ENCODE measurements around the gene C3orf20. TPM values are rescaled to one million over a fixed set of nuclear protein-coding genes. Genes with fewer than 3 reads are reported as not detected.
"Not testable (repeated sequence)": the region's sequence is repeated elsewhere in the genome, so short reads cannot be mapped to it uniquely, and the experiment has no call there.

Gene C3orf20
- total RNA-seq, 1 experiment from 2014 or later = not detected

DNA sequence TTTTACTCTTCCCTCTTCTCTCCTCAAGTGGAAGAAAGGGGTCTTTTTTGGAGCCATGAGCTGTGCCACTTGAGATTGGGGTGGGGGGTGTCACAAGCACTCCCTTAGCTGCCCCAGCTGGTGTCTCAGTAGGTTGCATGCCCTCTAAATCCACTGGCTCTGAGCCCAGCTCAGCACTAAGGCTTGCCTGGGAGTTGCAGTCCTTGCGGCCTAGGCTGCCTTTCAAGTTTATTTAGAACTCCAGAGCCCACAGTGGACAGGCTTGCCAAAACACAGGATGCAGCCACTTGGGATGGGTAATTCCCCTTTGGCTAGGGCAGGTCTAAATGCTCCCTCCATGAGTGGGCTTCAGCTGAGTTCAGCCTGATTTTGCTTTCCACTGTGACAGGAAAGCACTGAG is 24.7 kb downstream of the C3orf20 start:
- DNase-seq (ENCODE audit: low read depth) = no peak

DNA sequence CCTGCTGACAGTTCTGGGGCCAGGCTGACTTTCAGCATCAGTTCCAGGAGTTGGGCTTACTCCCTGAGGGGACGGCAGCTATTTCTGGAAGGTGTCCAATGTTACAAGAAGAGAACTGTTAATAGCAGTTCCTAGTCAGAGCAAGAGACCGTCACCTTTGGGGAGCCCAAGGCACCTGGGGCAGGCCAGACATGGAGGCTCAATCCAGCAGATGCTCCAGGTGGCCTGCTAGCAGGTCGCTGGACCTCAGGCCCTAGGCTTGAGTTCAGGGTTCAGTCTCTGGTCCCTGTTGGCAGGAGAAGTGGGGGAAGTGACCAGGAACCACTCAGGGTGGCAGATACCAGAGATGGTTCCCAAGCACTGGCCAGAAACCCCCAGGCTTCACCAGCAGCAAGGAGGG is 25.9 kb downstream of the C3orf20 start:
- DNase-seq (ENCODE audit: low read depth) = no peak

DNA sequence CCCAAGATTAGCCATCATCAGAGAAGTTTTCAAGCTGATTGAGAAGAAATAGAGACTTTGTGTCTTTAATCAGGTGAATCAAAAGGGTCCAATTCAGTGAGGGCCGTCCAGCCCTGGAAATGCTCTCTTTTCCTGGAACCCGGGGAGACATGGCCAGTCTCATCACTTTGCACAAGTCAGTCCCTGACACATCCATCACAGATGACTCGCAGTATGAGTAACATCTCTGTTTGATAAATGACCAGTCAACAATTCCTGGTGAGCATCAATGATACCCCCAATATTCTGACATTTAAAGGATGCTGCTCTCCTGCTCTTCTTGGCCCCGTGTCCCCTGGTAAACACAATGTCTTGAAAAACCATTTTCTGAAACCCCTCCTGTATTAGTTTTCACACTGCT is 26.7 kb downstream of the C3orf20 start:
- no peak for DNase-seq (ENCODE audit: low read depth)

DNA sequence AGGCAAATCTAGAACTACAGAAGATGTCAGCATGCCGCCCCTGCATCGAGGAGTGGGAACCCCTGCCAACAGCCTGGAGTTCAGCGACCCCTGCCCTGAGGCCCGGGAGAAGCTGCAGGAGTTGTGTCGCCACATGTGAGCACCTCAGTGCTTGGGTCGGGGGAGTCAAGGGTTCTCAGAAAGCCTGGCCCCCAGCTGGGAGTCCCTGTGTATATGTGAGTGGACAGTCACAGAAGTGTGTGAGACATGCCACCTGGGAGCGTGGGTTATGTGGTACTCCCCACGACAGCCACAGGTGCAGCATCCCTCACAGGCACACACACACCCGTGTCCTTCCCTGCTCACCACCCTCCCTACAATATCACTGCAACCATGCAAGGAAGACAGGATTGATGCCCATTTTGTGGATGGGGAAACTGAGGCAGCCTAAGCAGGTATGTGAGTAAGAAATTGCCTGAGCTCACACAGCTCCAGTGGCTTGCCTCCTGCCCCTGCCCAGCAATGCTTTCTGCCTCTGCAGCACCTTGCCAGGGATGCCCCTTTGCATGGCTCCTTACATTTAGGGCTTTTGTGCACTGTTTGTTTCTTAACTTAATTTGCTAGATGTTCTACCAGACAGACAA is 28.3 kb downstream of the C3orf20 start:
- no peak for DNase-seq (ENCODE audit: low read depth)

DNA sequence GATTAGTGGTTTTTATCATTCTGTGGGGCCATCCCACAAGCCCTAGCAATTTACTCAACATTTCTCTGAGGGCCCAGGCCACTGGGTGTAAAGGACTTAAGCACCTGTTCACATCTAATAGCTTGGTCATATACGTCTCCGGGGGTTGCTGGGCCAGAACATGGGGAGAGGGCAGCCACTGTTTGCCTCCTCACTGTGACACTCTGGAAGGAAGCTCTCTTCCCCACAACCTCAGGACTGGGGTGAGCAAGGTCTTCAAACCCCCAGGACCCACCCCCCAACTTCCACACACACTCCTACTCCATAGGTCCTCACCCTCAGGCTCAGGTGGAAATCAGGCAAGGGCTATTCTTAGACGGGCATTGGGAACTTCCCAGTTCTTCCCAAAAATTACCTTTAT is 28.9 kb downstream of the C3orf20 start:
- DNase-seq (ENCODE audit: low read depth) = no peak

DNA sequence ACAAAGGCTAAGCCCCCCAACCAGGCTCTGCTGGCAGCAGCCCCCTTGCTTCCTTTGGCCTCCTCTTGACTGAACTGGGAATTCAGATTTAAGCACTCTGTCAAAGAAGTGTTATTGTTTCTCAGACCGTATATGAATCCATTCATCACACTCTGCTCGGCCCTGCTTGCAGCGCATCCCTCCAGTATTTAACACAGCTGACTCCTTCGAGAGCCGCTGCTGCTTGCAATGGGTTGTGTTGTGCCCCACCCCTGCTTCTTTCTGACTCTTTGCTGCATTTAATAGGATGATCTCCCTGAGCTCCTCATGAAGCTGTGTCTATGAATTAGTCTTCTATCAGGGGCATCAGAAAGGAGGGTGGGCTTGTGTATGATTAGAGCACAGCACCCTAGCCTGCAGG is 31.2 kb downstream of the C3orf20 start:
- DNase-seq (ENCODE audit: low read depth) = no peak

DNA sequence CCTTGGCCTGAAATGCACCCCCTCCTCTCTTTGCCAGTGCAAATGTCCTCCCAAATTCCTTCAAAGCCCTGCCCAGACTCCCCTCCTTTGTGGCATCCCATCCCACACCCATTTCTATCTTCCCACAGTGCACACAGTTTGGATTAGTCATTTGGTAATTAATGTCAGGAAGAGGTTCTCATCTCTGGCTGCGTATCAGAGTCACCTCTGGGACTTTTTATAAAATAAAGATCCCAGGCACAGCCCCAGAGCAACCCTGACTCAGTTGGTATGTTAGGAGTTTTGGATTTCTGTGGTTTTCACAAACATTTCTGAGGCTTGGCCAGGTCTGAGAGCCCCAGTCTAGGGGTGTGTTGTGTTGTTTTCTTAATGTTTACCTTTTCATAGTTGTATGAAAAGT is 41.6 kb downstream of the C3orf20 start:
- DNase-seq (ENCODE audit: low read depth) = peak; percentile 19

DNA sequence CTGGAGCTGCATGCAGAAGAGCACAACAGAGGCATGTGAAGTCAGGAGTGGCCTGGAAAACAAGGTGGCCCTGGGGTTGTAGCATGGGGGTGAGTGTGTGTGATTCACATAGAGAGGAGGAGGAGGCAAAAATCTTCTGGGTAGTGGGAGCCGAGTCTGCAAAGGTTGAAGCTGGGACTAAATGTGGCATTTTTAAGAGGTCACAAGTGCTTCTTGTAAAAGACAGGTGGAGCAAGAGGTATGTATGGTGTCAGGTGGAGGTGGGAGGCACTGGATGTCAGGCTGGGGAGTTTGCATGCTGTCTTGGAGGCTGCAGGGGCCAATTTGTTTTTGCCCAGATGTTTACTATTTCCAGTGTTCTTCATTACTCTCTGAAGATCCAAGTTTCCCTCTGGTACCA is 42.4 kb downstream of the C3orf20 start:
- no peak for DNase-seq (ENCODE audit: low read depth)

DNA sequence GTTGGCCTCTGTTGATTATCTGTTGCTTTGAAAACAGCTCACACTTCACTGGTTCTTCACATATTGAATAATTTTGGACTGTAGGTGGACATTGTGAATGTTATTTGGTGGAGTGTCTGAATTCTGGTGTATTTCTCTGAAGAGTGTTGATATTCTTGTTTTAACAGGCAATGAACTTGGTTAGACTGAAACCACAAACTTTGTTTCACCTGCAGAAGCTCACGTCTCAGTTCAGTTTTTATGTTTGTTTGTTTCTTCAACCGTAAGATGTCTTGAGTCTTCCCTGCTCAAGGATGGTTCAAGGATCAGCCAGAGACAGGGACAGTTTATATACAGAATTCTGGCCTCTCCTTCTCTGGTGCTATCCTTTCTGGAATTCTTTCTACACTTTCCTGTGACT is 43.6 kb downstream of the C3orf20 start:
- no peak for DNase-seq (ENCODE audit: low read depth)

DNA sequence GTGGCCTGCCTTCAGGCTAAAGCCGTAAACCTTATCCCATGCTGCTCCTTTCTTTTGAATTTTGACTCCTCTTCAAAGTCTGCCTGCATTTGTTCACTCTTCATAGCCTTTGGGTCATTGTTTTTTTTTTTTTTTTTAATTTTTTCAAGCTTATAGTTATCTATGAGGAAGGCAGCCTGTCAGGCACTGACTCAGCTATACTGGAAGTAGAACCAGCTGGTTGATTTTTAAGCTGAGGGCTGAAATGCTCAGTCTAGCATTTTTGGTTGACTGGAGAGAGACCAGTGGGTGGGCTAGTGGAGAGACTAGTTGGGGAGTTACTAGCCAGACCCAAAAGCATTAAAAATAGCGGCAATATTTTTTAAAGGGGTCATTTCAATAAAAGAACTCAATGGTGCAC is 44.1 kb downstream of the C3orf20 start:
- DNase-seq (ENCODE audit: low read depth) = no peak

DNA sequence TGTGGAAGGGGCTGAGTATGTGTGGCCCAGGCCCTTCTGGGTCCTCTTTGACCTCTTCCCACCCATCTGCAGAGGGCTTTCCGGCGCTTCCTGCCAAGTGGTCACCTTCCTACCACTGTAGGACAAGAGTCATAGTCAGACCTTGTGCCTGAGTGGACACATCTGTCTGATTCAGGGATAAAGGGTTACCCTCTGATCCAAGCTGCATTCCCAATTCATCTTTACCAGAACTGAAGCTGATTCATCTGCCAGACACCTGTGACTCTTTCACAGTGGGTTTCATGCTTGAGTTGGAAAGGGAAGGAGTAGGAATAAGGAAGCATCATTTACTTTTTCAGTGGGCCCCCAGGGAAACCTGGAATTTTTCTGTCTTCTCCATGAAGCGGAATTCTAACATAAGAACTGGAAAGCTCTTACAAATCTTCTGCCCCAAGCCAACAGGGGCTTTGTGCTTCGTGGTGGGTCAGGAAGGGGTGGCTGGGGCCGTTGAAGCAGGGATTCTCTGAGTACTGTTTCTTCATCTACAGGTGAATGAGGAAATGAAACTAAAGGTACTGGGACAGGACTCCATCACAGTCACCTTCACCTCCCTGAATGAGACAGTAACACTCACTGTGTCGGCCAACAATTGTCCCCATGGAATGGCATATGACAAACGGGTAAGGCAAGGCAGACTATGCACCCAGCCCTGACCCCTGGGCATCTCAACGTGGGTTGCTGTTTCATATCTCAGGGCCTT is 46.4 kb downstream of the C3orf20 start:
- DNase-seq (ENCODE audit: low read depth) = no peak

DNA sequence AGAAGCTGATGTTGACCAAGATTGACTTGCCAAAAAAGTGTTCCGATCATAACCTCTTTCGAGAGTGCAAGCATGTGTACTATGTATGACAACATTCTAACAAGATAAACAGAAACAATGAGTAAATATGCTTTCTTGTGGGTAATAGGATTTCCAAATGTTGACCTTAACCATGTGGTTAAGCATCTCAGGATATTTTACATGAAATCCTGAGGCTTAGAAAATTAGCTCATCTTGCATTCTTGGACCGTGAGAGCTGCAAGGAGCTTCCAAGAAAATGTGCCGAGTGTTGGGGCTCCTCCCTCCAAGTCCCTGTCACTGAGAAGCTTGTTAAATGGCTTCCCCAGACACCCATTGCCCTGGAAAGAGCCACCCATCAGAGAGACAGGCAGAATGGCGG is 50.1 kb downstream of the C3orf20 start:
- DNase-seq (ENCODE audit: low read depth) = no peak

DNA sequence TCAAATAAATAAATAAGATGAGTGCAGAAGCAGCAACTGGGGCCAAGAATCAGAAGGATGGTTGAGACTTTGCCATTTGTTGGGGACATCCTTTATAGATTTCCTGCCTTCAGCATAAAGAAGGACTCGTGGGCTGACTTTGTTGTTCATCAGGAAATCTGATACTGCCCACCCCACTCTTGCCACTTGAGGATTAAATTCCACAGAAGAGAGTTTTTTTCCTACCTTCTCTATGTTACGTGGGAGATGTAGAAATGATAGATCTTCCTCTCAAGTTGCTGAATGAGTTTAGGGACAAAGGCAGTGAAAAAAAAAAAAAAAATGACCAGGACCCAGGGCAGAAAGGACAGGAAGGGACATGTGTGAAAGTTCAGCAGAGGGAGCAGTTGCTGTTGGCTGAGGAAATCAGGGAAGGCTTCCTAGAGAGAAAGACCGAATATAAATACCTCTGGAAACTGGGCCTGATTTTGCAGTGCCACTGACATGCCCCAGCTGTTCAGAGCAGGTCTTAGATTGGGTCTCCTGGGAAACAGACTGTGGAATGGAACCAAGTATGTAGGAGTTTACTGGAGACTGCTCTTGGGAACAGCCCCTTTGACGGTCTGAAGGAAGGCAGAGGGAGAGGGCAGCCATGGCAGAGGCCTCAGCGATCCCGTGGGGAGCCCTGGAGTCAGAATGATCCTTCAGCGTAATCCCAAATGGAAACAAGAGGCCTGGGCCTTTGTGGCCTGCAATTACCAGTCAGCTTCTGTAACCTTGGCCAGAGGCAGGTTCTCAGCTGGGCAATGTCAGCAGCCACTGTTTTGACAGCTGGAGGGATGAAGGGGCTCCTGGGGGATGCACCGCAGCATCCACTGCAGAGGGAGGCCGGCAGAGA is 50.9 kb downstream of the C3orf20 start:
- no peak for DNase-seq (ENCODE audit: low read depth)

DNA sequence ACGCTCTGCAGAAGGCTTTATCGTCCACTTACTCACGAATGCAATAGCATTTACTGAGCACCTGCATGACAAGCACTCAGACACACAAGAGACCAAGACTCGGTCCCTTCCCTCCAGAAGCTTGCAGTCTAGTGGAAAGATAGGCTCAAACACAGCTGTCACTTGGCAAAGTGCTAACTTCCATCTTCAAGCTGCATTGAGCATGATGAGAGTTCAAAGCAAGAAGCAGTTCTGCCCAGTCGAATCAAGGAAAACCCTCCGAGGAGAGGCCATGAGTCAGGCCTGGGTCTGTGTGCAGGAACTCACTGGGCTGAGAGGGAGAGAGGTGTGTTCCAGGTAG is 51.5 kb downstream of the C3orf20 start:
- DNase-seq (ENCODE audit: low read depth) = no peak

DNA sequence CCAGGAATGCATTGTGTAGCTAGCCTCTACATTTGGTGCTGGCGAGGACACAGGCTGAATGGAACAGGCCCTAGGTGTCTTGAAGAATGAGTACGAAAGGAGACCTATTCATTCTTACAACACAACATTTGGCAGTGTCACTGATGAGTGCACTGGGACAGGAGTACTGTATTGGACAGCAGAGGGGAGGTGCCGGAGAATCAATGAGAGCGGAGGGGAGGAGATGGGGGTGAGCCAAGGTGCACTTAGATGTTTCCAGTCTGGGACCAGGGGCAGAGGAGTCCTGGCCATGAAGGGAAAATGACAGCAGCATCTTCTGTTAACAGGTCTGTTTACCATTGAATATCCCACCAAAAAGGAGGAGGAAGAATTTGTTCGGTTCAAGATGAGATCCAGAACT is 53.2 kb downstream of the C3orf20 start:
- no peak for DNase-seq (ENCODE audit: low read depth)

DNA sequence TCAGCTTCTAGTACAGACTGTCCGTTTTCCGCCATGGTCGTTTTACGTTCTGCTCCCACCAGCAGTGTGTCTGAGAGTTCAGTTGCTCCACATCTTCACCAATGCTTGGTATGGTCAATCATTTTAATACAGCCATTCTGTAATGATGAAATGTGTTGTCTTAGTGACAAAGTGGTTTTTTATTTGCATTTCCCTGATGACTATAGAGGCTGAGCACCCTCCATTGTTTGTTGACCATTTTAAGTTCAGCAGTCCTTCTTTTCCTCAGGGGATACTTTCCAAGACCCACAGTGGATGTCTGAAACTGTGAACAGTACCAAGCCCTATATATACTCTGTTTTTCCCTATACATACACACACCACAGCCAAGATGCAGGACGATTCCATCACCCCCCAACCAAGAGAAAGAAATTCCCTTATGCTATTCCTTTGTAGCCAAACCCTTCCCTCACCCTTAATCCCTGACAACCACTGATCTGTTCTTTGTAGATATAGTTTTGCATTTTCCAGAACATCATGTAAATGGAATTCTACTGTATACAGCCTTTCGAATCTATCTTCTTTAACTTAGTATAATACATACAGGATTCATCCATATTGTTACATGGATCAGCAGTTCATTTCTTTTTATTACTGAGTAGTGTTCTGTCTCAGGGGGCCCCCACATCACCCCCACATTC is 55.9 kb downstream of the C3orf20 start:
- DNase-seq (ENCODE audit: low read depth) = no peak

DNA sequence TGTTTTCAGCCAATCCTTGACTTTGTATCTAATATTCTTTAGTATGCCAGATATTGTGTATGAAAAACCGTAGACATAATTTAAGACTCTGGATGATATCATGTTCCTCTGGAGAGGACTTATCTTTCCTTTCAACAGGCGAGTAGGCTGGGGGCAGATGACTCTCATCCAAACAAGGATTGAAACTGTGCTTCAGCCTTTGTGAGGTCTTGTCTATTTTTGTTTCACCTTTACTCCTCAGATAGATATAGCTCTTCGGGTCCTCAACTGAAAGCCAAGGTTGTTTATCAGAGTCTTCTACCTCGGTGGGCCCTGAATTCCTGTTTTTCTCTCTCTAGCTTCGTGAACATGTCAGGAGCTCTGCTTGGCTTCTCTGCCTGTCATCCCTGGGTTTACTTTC is 66.0 kb downstream of the C3orf20 start:
- DNase-seq (ENCODE audit: low read depth) = no peak

DNA sequence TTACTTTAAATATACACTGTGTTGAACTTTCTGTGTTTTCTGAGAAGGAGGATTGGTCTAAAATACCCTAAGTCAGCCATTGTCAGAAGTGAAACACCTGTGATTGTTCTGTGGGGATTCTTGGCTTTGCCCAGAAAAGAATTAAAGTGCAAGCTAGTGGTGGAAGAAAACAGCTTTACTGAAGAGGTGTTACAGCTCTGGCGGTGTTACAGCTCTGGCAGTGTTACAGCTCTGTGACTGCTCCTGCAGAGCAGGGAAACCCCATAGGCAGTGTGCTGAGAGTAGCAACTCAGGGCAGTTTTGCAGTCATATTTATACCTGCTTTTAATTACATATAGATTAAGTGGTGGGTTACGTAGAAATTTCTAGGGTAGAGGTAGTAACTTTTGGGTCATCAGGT is 66.6 kb downstream of the C3orf20 start:
- no peak for DNase-seq (ENCODE audit: low read depth)

DNA sequence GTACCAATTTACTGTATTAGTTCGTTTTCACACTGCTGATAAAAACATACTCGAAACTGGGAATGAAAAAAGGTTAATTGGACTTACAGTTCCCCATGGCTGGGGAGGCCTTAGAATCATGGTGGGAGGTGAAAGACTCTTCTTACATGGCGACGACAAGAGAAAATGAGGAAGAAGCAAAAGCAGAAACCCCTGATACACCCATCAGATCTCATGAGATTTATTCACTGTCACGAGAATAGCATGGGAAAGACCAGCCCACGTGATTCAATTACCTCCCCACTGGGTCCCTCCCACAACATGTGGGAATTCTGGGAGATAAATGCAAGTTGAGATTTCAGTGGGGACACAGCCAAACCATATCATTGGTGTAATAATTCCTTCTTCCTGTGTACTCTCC is 69.6 kb downstream of the C3orf20 start:
- no peak for DNase-seq (ENCODE audit: low read depth)

DNA sequence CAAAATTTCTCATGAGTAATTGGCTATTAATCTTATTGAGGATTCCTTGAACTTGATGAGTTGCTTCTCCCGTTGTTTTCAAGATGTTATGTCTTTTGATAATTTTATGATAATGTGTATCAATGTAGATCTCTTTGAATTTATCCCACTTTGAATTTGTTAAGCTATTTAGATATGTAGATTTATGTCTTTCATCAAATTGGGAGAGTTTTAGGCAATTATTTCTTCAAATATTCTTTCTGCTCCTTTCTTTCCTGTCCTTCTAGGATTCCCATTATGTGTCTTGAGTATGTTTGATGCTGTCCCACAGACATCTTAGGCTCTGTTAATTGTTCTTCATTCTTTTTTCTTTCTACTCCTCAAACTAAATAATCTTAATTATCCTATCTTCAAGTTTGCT is 75.7 kb downstream of the C3orf20 start:
- DNase-seq (ENCODE audit: low read depth) = no peak

DNA sequence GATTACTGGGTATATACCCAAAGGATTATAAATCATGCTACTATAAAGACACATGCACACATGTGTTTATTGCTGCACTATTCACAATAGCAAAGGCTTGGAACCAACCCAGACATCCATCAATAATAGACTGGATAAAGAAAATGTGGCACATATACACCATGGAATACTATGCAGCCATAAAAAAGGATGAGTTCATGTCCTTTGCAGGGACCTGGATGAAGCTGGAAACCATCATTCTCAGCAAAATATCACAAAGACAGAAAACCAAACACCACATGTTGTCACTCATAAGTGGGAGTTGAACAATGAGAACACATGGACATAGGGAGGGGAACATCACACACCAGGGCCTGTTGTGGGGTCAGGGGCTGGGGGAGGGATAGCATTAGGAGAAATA is 78.0 kb downstream of the C3orf20 start:
- DNase-seq (ENCODE audit: low read depth) = not testable (repeated sequence)

DNA sequence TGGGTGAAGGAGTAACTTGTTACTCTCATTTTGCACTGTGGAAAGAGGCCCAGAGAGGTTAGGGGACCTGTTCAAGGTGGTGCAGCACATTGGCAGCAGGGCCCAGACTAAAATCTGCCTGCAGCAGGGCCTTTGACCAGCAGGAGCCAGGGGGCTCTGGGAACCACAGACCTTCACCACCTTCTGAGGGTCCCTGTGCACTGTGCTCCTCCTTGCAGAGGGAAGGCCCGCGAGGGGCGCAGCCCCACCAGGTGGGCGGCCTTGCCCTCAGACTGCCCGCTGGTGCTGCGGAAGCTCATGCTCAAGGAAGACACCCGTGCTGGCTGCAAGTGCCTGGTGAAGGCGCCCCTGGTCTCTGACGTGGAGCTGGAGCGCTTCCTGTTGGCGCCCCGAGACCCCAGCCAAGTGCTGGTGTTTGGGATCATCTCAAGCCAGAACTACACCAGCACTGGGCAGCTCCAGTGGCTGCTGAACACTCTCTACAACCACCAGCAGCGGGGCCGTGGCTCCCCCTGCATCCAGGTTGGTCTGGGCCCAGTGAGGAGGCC is 82.3 kb downstream of the C3orf20 start:
- DNase-seq (ENCODE audit: low read depth) = no peak

Data from Daoy (cell line).